HepG2 (cell line): ENCODE data around the gene LSMEM2. TPM values are rescaled to one million over a fixed set of nuclear protein-coding genes. Genes with fewer than 3 reads are reported as not detected.

Experiments
- FLYWCH1 ChIP-seq: sonication (generic); formaldehyde crosslinking; IDR thresholded peaks from 2 replicates; pipeline ENCODE4 v1.8.1; 2023; ENCODE audit warnings: mild to moderate bottlenecking, missing genetic modification reagents
- FOXK2 ChIP-seq: fragments of 450-650 bp; IDR thresholded peaks from 2 replicates; pipeline ENCODE4 v1.6.1; 2016
- HNF4A ChIP-seq: sonication (generic); formaldehyde crosslinking; IDR thresholded peaks from 2 replicates; pipeline ENCODE4 v1.4.0; 2020; ENCODE audit warnings: missing genetic modification reagents
- HNRNPL ChIP-seq: fragments of 200-400 bp; formaldehyde crosslinking; IDR thresholded peaks from 2 replicates; pipeline ENCODE4 v1.6.1; 2017; ENCODE audit warnings: mild to moderate bottlenecking, low read depth, low read length
- KDM4B ChIP-seq: sonication (generic); formaldehyde crosslinking; IDR thresholded peaks from 2 replicates; pipeline ENCODE4 v1.4.0; 2020; ENCODE audit warnings: missing genetic modification reagents
- PRMT3 ChIP-seq: sonication (generic); formaldehyde crosslinking; IDR thresholded peaks from 2 replicates; pipeline ENCODE4 v1.8.1; 2022; ENCODE audit warnings: low read depth, mild to moderate bottlenecking, moderate library complexity, missing genetic modification reagents, borderline replicate concordance
- SOX6 ChIP-seq, 2 experiments: fragments of 450-650 bp in 1 of 2; sonication (generic) in 1 of 2; formaldehyde crosslinking in 1 of 2; IDR thresholded peaks; 2 replicates each; pipeline versions ENCODE4 v1.4.0 to v1.6.1; 2017 to 2020; ENCODE audit warnings: antibody characterized with exemption in 1 of 2, mild to moderate bottlenecking in 1 of 2, missing genetic modification reagents in 1 of 2
- TCF7L2 ChIP-seq: IDR thresholded peaks from 2 replicates; pipeline ENCODE4 v1.6.1; 2011; ENCODE audit warnings: mild to moderate bottlenecking, low read depth, low read length, moderate library complexity
- ZBTB38 ChIP-seq: sonication (generic); formaldehyde crosslinking; IDR thresholded peaks from 2 replicates; pipeline ENCODE4 v1.5.1; 2020; ENCODE audit warnings: mild to moderate bottlenecking, missing genetic modification reagents
- ZFYVE20 ChIP-seq: sonication (generic); formaldehyde crosslinking; IDR thresholded peaks from 2 replicates; pipeline ENCODE4 v1.8.0; 2023; ENCODE audit warnings: low read depth, mild to moderate bottlenecking, moderate library complexity, missing genetic modification reagents, borderline replicate concordance
- ZNF510 ChIP-seq: sonication (generic); formaldehyde crosslinking; IDR thresholded peaks from 2 replicates; pipeline ENCODE4 v1.4.0; 2020; ENCODE audit warnings: low read depth, mild to moderate bottlenecking, missing genetic modification reagents
- ZNF543 ChIP-seq: sonication (generic); formaldehyde crosslinking; IDR thresholded peaks from 2 replicates; pipeline ENCODE4 v1.4.0; 2020; ENCODE audit warnings: mild to moderate bottlenecking, missing genetic modification reagents
- ZNF598 ChIP-seq: sonication (generic); formaldehyde crosslinking; IDR thresholded peaks from 2 replicates; pipeline ENCODE4 v1.5.1; 2020; ENCODE audit warnings: mild to moderate bottlenecking, missing genetic modification reagents, borderline replicate concordance
- ZNF629 ChIP-seq: sonication (generic); formaldehyde crosslinking; conservative IDR thresholded peaks from 2 replicates; pipeline ENCODE4 v1.5.0; 2020; ENCODE audit warnings: missing genetic modification reagents
- ZNF709 ChIP-seq: sonication (generic); formaldehyde crosslinking; IDR thresholded peaks from 2 replicates; pipeline ENCODE4 v1.5.0; 2020; ENCODE audit warnings: mild to moderate bottlenecking, missing genetic modification reagents
- ZNF775 ChIP-seq: sonication (generic); formaldehyde crosslinking; IDR thresholded peaks from 2 replicates; pipeline ENCODE4 v1.4.0; 2020; ENCODE audit warnings: missing genetic modification reagents, mild to moderate bottlenecking, moderate library complexity, borderline replicate concordance
- polyA plus RNA-seq, 8 experiments: library from polyadenylated mRNA; depleted of rRNA in 3 of 8; stranded (reverse) in 7 of 8; unstranded in 1 of 8; fragments of >200 nt; fragmentation: Illumina TruSeq in 4 of 8; extraction: Trizol in 4 of 8; gene quantifications; 2 replicates each; pipeline versions ENCODE4 v1.2.1 to v1.2.3, GENCODE V29; 2011 to 2016; ENCODE audit warnings: low read depth in 4 of 8, missing spikeins in 1 of 8, mixed read lengths in 1 of 8; ENCODE audit not compliant: insufficient read depth in 1 of 8
- total RNA-seq, 5 experiments: library from RNA; depleted of rRNA; stranded (reverse); fragments of >200 nt; fragmentation: Illumina TruSeq; extraction: Trizol; gene quantifications; 2 replicates each; pipeline ENCODE4 v1.2.3, GENCODE V29; 2016; ENCODE audit warnings: low read depth in 1 of 5
- TF ChIP-seq, protein P1 (sequence below): sonication (generic); formaldehyde crosslinking; IDR thresholded peaks from 2 replicates; pipeline ENCODE4 v1.4.0; 2020; ENCODE audit warnings: missing genetic modification reagents
- TF ChIP-seq, protein P2 (sequence below): sonication (generic); formaldehyde crosslinking; IDR thresholded peaks from 2 replicates; pipeline ENCODE4 v1.9.0; 2022; ENCODE audit warnings: missing genetic modification reagents, mild to moderate bottlenecking, borderline replicate concordance
- TF ChIP-seq, protein P3 (sequence below): sonication (generic); formaldehyde crosslinking; IDR thresholded peaks from 2 replicates; pipeline ENCODE4 v1.5.1; 2020; ENCODE audit warnings: missing genetic modification reagents, mild to moderate bottlenecking, borderline replicate concordance

LSMEM2 gene
- total and polyA plus RNA-seq, 2 of the 13 experiments (the other 11 are each of a cell fraction or from before 2014, with no cell fraction given) = 0.07 to 0.41 TPM

- TF ChIP-seq ZBTB38 (CRISPR knock-in tag) = 0 out of 2 replicates have a peak, but pooled peaks have one; percentile 29
- TF ChIP-seq FOXK2 = no peak
- no peak for TF ChIP-seq ZNF510
- TF ChIP-seq PRMT3 (CRISPR knock-in tag) = no peak
- no peak for TF ChIP-seq ZNF709
- peak; percentile 56; the same call in 1 of the 2 replicates for TF ChIP-seq ZNF629 (CRISPR knock-in tag)
- no peak for TF ChIP-seq ZNF598 (CRISPR knock-in tag)
- no peak for TF ChIP-seq TCF7L2
- TF ChIP-seq ZNF543 (CRISPR knock-in tag) = no peak
- TF ChIP-seq HNRNPL = peak; percentile 63; the same call in 1 of the 2 replicates
- TF ChIP-seq, protein P1, sequence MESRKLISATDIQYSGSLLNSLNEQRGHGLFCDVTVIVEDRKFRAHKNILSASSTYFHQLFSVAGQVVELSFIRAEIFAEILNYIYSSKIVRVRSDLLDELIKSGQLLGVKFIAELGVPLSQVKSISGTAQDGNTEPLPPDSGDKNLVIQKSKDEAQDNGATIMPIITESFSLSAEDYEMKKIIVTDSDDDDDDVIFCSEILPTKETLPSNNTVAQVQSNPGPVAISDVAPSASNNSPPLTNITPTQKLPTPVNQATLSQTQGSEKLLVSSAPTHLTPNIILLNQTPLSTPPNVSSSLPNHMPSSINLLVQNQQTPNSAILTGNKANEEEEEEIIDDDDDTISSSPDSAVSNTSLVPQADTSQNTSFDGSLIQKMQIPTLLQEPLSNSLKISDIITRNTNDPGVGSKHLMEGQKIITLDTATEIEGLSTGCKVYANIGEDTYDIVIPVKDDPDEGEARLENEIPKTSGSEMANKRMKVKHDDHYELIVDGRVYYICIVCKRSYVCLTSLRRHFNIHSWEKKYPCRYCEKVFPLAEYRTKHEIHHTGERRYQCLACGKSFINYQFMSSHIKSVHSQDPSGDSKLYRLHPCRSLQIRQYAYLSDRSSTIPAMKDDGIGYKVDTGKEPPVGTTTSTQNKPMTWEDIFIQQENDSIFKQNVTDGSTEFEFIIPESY (CRISPR knock-in tag) = peak; percentile 99
- TF ChIP-seq ZFYVE20 = no peak
- TF ChIP-seq KDM4B (CRISPR knock-in tag) = no peak
- no peak for TF ChIP-seq ZNF775 (CRISPR knock-in tag)
- TF ChIP-seq HNF4A (CRISPR knock-in tag) = peak; percentile 69
- no peak for TF ChIP-seq FLYWCH1 (CRISPR knock-in tag)
- TF ChIP-seq SOX6 (IDR thresholded peaks at IDR 0.05) = no peak
- TF ChIP-seq SOX6 (CRISPR knock-in tag; IDR thresholded peaks at IDR 0.05) = no peak
- TF ChIP-seq, protein P2, sequence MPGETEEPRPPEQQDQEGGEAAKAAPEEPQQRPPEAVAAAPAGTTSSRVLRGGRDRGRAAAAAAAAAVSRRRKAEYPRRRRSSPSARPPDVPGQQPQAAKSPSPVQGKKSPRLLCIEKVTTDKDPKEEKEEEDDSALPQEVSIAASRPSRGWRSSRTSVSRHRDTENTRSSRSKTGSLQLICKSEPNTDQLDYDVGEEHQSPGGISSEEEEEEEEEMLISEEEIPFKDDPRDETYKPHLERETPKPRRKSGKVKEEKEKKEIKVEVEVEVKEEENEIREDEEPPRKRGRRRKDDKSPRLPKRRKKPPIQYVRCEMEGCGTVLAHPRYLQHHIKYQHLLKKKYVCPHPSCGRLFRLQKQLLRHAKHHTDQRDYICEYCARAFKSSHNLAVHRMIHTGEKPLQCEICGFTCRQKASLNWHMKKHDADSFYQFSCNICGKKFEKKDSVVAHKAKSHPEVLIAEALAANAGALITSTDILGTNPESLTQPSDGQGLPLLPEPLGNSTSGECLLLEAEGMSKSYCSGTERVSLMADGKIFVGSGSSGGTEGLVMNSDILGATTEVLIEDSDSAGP (CRISPR knock-in tag) = no peak
- TF ChIP-seq, protein P3, sequence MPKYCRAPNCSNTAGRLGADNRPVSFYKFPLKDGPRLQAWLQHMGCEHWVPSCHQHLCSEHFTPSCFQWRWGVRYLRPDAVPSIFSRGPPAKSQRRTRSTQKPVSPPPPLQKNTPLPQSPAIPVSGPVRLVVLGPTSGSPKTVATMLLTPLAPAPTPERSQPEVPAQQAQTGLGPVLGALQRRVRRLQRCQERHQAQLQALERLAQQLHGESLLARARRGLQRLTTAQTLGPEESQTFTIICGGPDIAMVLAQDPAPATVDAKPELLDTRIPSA (CRISPR knock-in tag) = no peak
- TF ChIP-seq, all 625 proteins: peak for 9
These were observed 40.3 kb upstream of the LSMEM2 start (continued) for GRCh38 chr3:50238549-50239026.
